GM21367 (cell line): ENCODE measurements around the gene BAZ2B.
A peak's percentile ranks its signal among the peaks of the same experiment; 100 is the strongest.
"Not testable (repeated sequence)": the region's sequence is repeated elsewhere in the genome, so short reads cannot be mapped to it uniquely, and the experiment has no call there.

Source experiments
- ATAC-seq: cut with Tn5 transposase; IDR thresholded peaks from one replicate; pipeline ENCODE4 v1.9.1; 2021; ENCODE audit not compliant: unreplicated experiment

Gene BAZ2B

GRCh38 chr2:159438284-159438683 lies 178.1 kb downstream of the BAZ2B start:
- ATAC-seq: no peak

- no peak for ATAC-seq
Measured at GRCh38 chr2:159432610-159433009, 183.7 kb downstream of the BAZ2B start.

GRCh38 chr2:159427048-159427447 lies 189.3 kb downstream of the BAZ2B start:
- ATAC-seq: no peak

GRCh38 chr2:159419403-159419802 lies 196.9 kb downstream of the BAZ2B start:
- ATAC-seq: no peak

- no peak for ATAC-seq
Measured at GRCh38 chr2:159411460-159411859, 204.9 kb downstream of the BAZ2B start.

GRCh38 chr2:159410276-159410675 lies 206.1 kb downstream of the BAZ2B start:
- ATAC-seq: no peak

- ATAC-seq: no peak
Measured at GRCh38 chr2:159409116-159409800, 207.1 kb downstream of the BAZ2B start.

GRCh38 chr2:159402790-159403189 lies 213.6 kb downstream of the BAZ2B start:
- ATAC-seq: no peak

GRCh38 chr2:159402160-159402559 lies 214.2 kb downstream of the BAZ2B start:
- not testable (repeated sequence) for ATAC-seq

GRCh38 chr2:159399716-159400415 lies 216.5 kb downstream of the BAZ2B start:
- no peak for ATAC-seq

- ATAC-seq: no peak
Measured at GRCh38 chr2:159396799-159397198, 219.5 kb downstream of the BAZ2B start.

- no peak for ATAC-seq
Measured at GRCh38 chr2:159382447-159383028, 233.8 kb downstream of the BAZ2B start.

GRCh38 chr2:159381574-159381973 lies 234.8 kb downstream of the BAZ2B start:
- peak; percentile 46 for ATAC-seq

- ATAC-seq: no peak
Measured at GRCh38 chr2:159380685-159381239, 235.6 kb downstream of the BAZ2B start.

GRCh38 chr2:159379181-159379580 lies 237.2 kb downstream of the BAZ2B start:
- ATAC-seq: no peak

GRCh38 chr2:159375241-159375640 lies 241.1 kb downstream of the BAZ2B start:
- ATAC-seq: no peak

- no peak for ATAC-seq
Measured at GRCh38 chr2:159371506-159371905, 244.8 kb downstream of the BAZ2B start.

- ATAC-seq: no peak
Measured at GRCh38 chr2:159366538-159366937, 249.8 kb downstream of the BAZ2B start.

GRCh38 chr2:159362816-159363251 lies 253.5 kb downstream of the BAZ2B start:
- ATAC-seq: no peak

- no peak for ATAC-seq
Measured at GRCh38 chr2:159362094-159362493, 254.3 kb downstream of the BAZ2B start.

GRCh38 chr2:159361603-159362002 lies 254.7 kb downstream of the BAZ2B start:
- ATAC-seq: not testable (repeated sequence)

GRCh38 chr2:159356053-159356554 lies 260.2 kb downstream of the BAZ2B start:
- ATAC-seq: no peak
